Lower lobe of right lung (tissue), 2 donors: ENCODE measurements around the gene BPIFB2. TPM values are rescaled to one million over a fixed set of nuclear protein-coding genes. Genes with fewer than 3 reads are reported as not detected.

ENCODE experiments used
- ATAC-seq, 2 donors: fragments of 200-7000 bp; cut with Tn5 transposase; one replicate each; pipeline ENCODE4 v1.9.1; 2020 to 2022; ENCODE audit warnings: mild to moderate bottlenecking in 2 of 2, moderate library complexity in 2 of 2
- DNase-seq: peaks from one replicate; pipeline ENCODE4 v3.0.0-alpha.2; 2020
- H3K27ac ChIP-seq: fragments of 200-600 bp; one replicate; pipeline ENCODE4 v1.8.0; 2022
- H3K27me3 ChIP-seq: fragments of 200-600 bp; one replicate; pipeline ENCODE4 v1.8.0; 2022; ENCODE audit warnings: low read depth
- H3K36me3 ChIP-seq: fragments of 200-600 bp; one replicate; pipeline ENCODE4 v1.8.0; 2022; ENCODE audit warnings: mild to moderate bottlenecking
- H3K4me1 ChIP-seq: fragments of 200-600 bp; one replicate; pipeline ENCODE4 v1.8.0; 2022
- H3K4me3 ChIP-seq: fragments of 200-600 bp; one replicate; pipeline ENCODE4 v1.8.0; 2022; ENCODE audit warnings: mild to moderate bottlenecking
- H3K9me3 ChIP-seq: fragments of 200-600 bp; one replicate; pipeline ENCODE4 v1.8.0; 2022
- CTCF ChIP-seq: fragments of 200-600 bp; IDR thresholded peaks from one replicate; pipeline ENCODE4 v1.8.0; 2022; ENCODE audit warnings: antibody characterized with exemption, mild to moderate bottlenecking
- intact Hi-C: fragments of 100-400 bp; cut with DNase I; formaldehyde crosslinking; loops from one replicate; pipeline ENCODE4 v1.11.0; 2022
- total RNA-seq: library from RNA; stranded (reverse); fragmentation: NEBNext Ultra II Directional; extraction: Animal tissue kit (Norgen Biotek cat#: 25700); gene quantifications from one replicate; pipeline ENCODE4 v1.2.1, GENCODE V29; 2021
- donor health status: DM: no; HTN: yes; CAD: no; lungs with severe emphysema.

The BPIFB2 gene
- total RNA-seq, 1 donor from 2014 or later: 0.21 TPM

- ATAC-seq: no peak
- no peak for DNase-seq
- H3K9me3 ChIP-seq: no peaks in the 10 kb centered on the region
- H3K27me3 ChIP-seq: peaks cover 8% of the 10 kb centered on the region
- intact Hi-C loops: no loop called here
- no peaks in the 10 kb centered on the region for H3K4me1 ChIP-seq
- no peak for TF ChIP-seq CTCF
- H3K36me3 ChIP-seq: no peaks in the 10 kb centered on the region
- H3K4me3 ChIP-seq: no peak overlapping the region
- H3K27ac ChIP-seq: no peak overlapping the region
These were observed 20.6 kb downstream of the BPIFB2 start for GRCh38 chr20:33027769-33028751.

- no peak for ATAC-seq
- TF ChIP-seq CTCF: no peak
- intact Hi-C loops: no loop called here
These were observed 21.4 kb downstream of the BPIFB2 start for GRCh38 chr20:33028875-33029274.

GRCh38 chr20:33030076-33030475 lies 22.6 kb downstream of the BPIFB2 start:
- H3K4me1 ChIP-seq: no peaks in the 10 kb centered on the region
- no peak for DNase-seq
- intact Hi-C loops: no loop called here
- ATAC-seq: no peak
- peaks cover 8% of the 10 kb centered on the region for H3K27me3 ChIP-seq
- no peaks in the 10 kb centered on the region for H3K9me3 ChIP-seq
- H3K36me3 ChIP-seq: no peaks in the 10 kb centered on the region
- H3K27ac ChIP-seq: no peak overlapping the region
- no peak overlapping the region for H3K4me3 ChIP-seq
- TF ChIP-seq CTCF: no peak

More at GRCh38 chr20:33028875-33029274, 21.4 kb downstream of the BPIFB2 start:
- H3K27ac ChIP-seq: no peak overlapping the region
- H3K27me3 ChIP-seq: peaks cover 8% of the 10 kb centered on the region
- H3K4me3 ChIP-seq: no peak overlapping the region
- DNase-seq: no peak
- H3K36me3 ChIP-seq: no peaks in the 10 kb centered on the region
- H3K9me3 ChIP-seq: no peaks in the 10 kb centered on the region
- H3K4me1 ChIP-seq: no peaks in the 10 kb centered on the region

GRCh38 chr20:33030569-33030968 lies 23.1 kb downstream of the BPIFB2 start:
- no peaks in the 10 kb centered on the region for H3K9me3 ChIP-seq

GRCh38 chr20:33031531-33031930 lies 24.0 kb downstream of the BPIFB2 start, which contains the start of gene BPIFB6:
TSS of gene BPIFB6 (plus strand) at chr20:33031648. CDS start at chr20:33031648, 0 bp downstream.
- DNase-seq: no peak
- TF ChIP-seq CTCF: no peak
- H3K36me3 ChIP-seq: no peaks in the 10 kb centered on the region
- H3K27ac ChIP-seq: no peak within 1 kb of the TSS
- H3K9me3 ChIP-seq: no peaks in the 10 kb centered on the region
- peaks cover 8% of the 10 kb centered on the region for H3K27me3 ChIP-seq
- ATAC-seq: no peak
- H3K4me1 ChIP-seq: no peaks in the 10 kb centered on the region
- intact Hi-C loops: no loop called here
- H3K4me3 ChIP-seq: no peak within 1 kb of the TSS

More at GRCh38 chr20:33030569-33030968, 23.1 kb downstream of the BPIFB2 start:
- no peak for TF ChIP-seq CTCF
- DNase-seq (no peak), ATAC-seq (no peak)
- H3K4me3 ChIP-seq: no peak overlapping the region
- H3K27me3 ChIP-seq: peaks cover 8% of the 10 kb centered on the region
- no peaks in the 10 kb centered on the region for H3K36me3 ChIP-seq
- intact Hi-C loops: no loop called here
- H3K27ac ChIP-seq: no peak overlapping the region
- no peaks in the 10 kb centered on the region for H3K4me1 ChIP-seq
